MM.1S (cell line): ENCODE data around the gene TYW5.

Source experiments
- DNase-seq: peaks from one replicate; pipeline ENCODE4 v3.0.0-alpha.2; 2015
- H2AFZ ChIP-seq: fragments of 300-600 bp; sonication (generic); 2 replicates; pipeline ENCODE4 v1.6.0; 2016; ENCODE audit warnings: antibody characterized with exemption, low read length
- H3F3A ChIP-seq: fragments of 300-600 bp; sonication (generic); 2 replicates; pipeline ENCODE4 v1.6.1; 2016; ENCODE audit warnings: mild to moderate bottlenecking, antibody characterized with exemption, low read length, moderate library complexity, mixed read lengths; ENCODE audit not compliant: insufficient read depth
- H3K27ac ChIP-seq: fragments of 300-600 bp; sonication (generic); 2 replicates; pipeline ENCODE4 v1.5.1; 2016; ENCODE audit warnings: mild to moderate bottlenecking, low read length
- H3K27me3 ChIP-seq: fragments of 300-600 bp; sonication (generic); replicated peaks from 2 replicates; pipeline ENCODE4 v1.6.0; 2016; ENCODE audit warnings: low read length; ENCODE audit not compliant: insufficient read depth
- H3K36me3 ChIP-seq: fragments of 300-600 bp; sonication (generic); replicated peaks from 2 replicates; pipeline ENCODE4 v1.6.1; 2016; ENCODE audit warnings: mild to moderate bottlenecking, low read length, mixed read lengths; ENCODE audit not compliant: insufficient read depth
- H3K4me1 ChIP-seq: fragments of 300-600 bp; sonication (generic); 2 replicates; pipeline ENCODE4 v1.6.1; 2016; ENCODE audit warnings: low read length, mixed read lengths
- H3K4me2 ChIP-seq: fragments of 300-600 bp; sonication (generic); 2 replicates; pipeline ENCODE4 v1.6.0; 2016; ENCODE audit warnings: low read depth, low read length
- H3K4me3 ChIP-seq: fragments of 300-600 bp; sonication (generic); 2 replicates; pipeline ENCODE4 v1.5.1; 2016; ENCODE audit warnings: low read length, mixed read lengths
- H3K79me2 ChIP-seq: fragments of 300-600 bp; sonication (generic); 2 replicates; pipeline ENCODE4 v1.6.1; 2016; ENCODE audit warnings: mixed run types, low read length, mixed read lengths
- H3K9ac ChIP-seq: fragments of 300-600 bp; sonication (generic); 2 replicates; pipeline ENCODE4 v1.6.1; 2016; ENCODE audit warnings: low read length, mixed read lengths
- H3K9me2 ChIP-seq: fragments of 300-600 bp; sonication (generic); replicated peaks from 2 replicates; pipeline ENCODE4 v1.6.1; 2016; ENCODE audit warnings: mild to moderate bottlenecking, low read length, mixed read lengths; ENCODE audit not compliant: insufficient read depth
- H3K9me3 ChIP-seq: fragments of 300-600 bp; sonication (generic); replicated peaks from 2 replicates; pipeline ENCODE4 v1.6.1; 2016; ENCODE audit warnings: mild to moderate bottlenecking, low read length, mixed read lengths; ENCODE audit not compliant: insufficient read depth
- H4K20me1 ChIP-seq: fragments of 300-600 bp; sonication (generic); 2 replicates; pipeline ENCODE4 v1.6.1; 2016; ENCODE audit warnings: mild to moderate bottlenecking, low read length, moderate library complexity, mixed read lengths; ENCODE audit not compliant: insufficient read depth
- EZH2 ChIP-seq: fragments of 300-600 bp; sonication (generic); optimal IDR thresholded peaks from 2 replicates; pipeline ENCODE3; 2017; ENCODE audit warnings: low read depth, mild to moderate bottlenecking, antibody characterized with exemption, low read length, mixed read lengths
- EZH2phosphoT487 ChIP-seq: fragments of 300-600 bp; sonication (generic); IDR thresholded peaks from 2 replicates; pipeline ENCODE4 v1.6.1; 2018; ENCODE audit warnings: antibody characterized with exemption, low read length
- TF ChIP-seq, protein P1 (sequence below): fragments of 300-600 bp; sonication (generic); IDR thresholded peaks from 2 replicates; pipeline ENCODE4 v1.5.1; 2016; ENCODE audit warnings: antibody characterized with exemption, low read length, mixed read lengths

The TYW5 gene

DNA sequence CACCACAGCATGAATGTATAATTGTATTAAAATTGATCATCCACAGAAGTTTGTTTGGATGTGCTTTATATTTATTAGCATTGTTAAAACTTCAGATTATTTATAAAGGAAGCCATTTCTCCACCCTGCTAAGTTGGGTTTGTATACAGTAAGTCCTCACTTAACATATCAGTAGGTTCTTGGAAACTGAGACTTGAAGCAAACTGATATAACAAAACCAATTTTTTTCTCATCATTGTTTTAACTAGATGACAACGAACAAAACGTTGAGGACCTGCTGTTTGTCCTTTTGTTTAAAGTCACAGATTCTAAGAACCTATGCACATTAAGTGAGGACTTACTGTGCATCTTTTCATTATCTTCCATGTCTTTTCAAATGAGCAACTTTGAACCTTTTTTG is 27.1 kb downstream of the TYW5 start:
- Histone ChIP-seq H3K4me1 (no peaks in the 10 kb centered on the region), H4K20me1 (no peaks in the 10 kb centered on the region; the same call in 1 of the 2 replicates), H3K9ac (no peak overlapping the region), H3K36me3 (peaks cover 4% of the 10 kb centered on the region; the same call in 1 of the 2 replicates), H2AFZ (no peak overlapping the region), H3K9me2 (no peaks in the 10 kb centered on the region), H3K79me2 (peaks cover 38% of the 10 kb centered on the region), H3K9me3 (no peaks in the 10 kb centered on the region), H3K4me3 (no peak overlapping the region), H3K27me3 (no peaks in the 10 kb centered on the region), H3K4me2 (no peak overlapping the region), H3K27ac (no peak overlapping the region), H3F3A (no peaks in the 10 kb centered on the region)
- DNase-seq: no peak
- TF ChIP-seq EZH2phosphoT487 (no peak), EZH2 (no peak)
- TF ChIP-seq, protein P1, sequence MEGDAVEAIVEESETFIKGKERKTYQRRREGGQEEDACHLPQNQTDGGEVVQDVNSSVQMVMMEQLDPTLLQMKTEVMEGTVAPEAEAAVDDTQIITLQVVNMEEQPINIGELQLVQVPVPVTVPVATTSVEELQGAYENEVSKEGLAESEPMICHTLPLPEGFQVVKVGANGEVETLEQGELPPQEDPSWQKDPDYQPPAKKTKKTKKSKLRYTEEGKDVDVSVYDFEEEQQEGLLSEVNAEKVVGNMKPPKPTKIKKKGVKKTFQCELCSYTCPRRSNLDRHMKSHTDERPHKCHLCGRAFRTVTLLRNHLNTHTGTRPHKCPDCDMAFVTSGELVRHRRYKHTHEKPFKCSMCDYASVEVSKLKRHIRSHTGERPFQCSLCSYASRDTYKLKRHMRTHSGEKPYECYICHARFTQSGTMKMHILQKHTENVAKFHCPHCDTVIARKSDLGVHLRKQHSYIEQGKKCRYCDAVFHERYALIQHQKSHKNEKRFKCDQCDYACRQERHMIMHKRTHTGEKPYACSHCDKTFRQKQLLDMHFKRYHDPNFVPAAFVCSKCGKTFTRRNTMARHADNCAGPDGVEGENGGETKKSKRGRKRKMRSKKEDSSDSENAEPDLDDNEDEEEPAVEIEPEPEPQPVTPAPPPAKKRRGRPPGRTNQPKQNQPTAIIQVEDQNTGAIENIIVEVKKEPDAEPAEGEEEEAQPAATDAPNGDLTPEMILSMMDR: no peak

DNA sequence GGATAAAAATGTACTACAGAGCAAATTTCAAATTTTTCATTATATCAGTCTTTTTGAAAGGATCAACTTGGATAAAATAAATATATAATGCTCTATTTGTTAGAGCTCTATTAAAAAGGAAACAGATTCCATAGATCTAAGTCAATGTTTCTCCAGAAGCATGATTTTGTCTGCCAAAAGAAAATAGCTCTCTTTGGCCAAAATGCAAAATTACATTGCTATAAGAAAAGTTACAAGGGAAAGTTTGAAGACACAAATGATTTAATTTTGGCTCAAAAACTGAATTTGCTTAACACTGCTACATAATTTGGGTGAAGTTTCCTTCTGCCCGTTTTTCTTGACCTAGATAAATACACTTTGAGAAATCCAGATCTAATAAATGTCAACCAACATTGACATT is 28.5 kb downstream of the TYW5 start:
- no peaks in the 10 kb centered on the region for H3K27me3 ChIP-seq
- H3F3A ChIP-seq: no peaks in the 10 kb centered on the region
- H3K9me3 ChIP-seq: no peaks in the 10 kb centered on the region
- no peak overlapping the region for H2AFZ ChIP-seq
- H4K20me1 ChIP-seq: no peaks in the 10 kb centered on the region; the same call in 1 of the 2 replicates
- H3K4me3 ChIP-seq: no peak overlapping the region
- no peak overlapping the region for H3K4me2 ChIP-seq
- H3K9me2 ChIP-seq: no peaks in the 10 kb centered on the region
- no peak overlapping the region for H3K9ac ChIP-seq
- H3K27ac ChIP-seq: no peak overlapping the region
- no peaks in the 10 kb centered on the region for H3K4me1 ChIP-seq
- DNase-seq: no peak
- TF ChIP-seq EZH2: no peak
- TF ChIP-seq, protein P1: no peak
- TF ChIP-seq EZH2phosphoT487: no peak
- peaks cover 47% of the 10 kb centered on the region for H3K79me2 ChIP-seq
- no peaks in the 10 kb centered on the region; the same call in 1 of the 2 replicates for H3K36me3 ChIP-seq

DNA sequence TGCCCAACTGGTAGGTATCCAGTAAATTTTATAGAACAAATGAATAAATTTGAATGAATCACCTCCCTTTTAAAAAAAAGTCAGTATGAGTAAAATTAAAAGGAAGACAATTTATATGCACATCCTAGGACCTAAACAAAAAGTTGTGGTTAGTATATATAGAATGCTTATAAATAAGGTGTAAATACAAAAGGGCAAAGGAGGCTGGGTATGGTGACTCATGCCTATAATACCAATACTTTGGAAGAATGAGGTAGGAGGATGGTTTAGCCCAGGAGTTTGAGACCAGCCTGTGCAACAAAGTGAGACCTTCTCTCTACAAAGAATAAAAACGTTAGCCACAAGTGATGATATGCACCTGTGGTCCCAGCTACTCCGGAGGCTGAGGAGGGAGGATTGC is 31.4 kb downstream of the TYW5 start:
- Histone ChIP-seq H3F3A (no peaks in the 10 kb centered on the region), H3K36me3 (no peaks in the 10 kb centered on the region; the same call in 1 of the 2 replicates), H3K27ac (no peak overlapping the region), H3K4me1 (no peaks in the 10 kb centered on the region), H3K27me3 (no peaks in the 10 kb centered on the region), H4K20me1 (no peaks in the 10 kb centered on the region), H3K4me2 (no peak overlapping the region), H3K9me3 (no peaks in the 10 kb centered on the region), H3K4me3 (no peak overlapping the region), H3K9me2 (no peaks in the 10 kb centered on the region), H2AFZ (no peak overlapping the region), H3K9ac (no peak overlapping the region), H3K79me2 (peaks cover 71% of the 10 kb centered on the region)
- no peak for DNase-seq
- TF ChIP-seq EZH2phosphoT487 (no peak), EZH2 (no peak)
- TF ChIP-seq, protein P1: no peak
